Measurements from ENCODE around the gene TENM4.

TENM4 gene

GRCh38 chr11:78820741-78821140, 620.1 kb downstream of the TENM4 start:
- H3K4me3 ChIP-seq (ENCODE audit: low read depth, low read length) = no peak overlapping the region
- ChIA-PET CTCF (interaction anchor here (1.5 to 2.3 kb wide), 2 partner anchors 22 to 174 kb away, joined by 5 to 6 read pairs; no protein-coding TSS in a partner anchor), POLR2A (no interaction called here)
- no peak for TF ChIP-seq IKZF3 (tag by site-specific recombination; IDR thresholded peaks at IDR 0.05)
- TF ChIP-seq ZNF521 (tag by site-specific recombination; IDR thresholded peaks at IDR 0.05) = no peak
- no peak for TF ChIP-seq ZNF768 (tag by site-specific recombination; IDR thresholded peaks at IDR 0.05)
- TF ChIP-seq ZNF473 (tag by site-specific recombination; IDR thresholded peaks at IDR 0.05) = no peak
- no peak for TF ChIP-seq TSHZ1 (tag by site-specific recombination; IDR thresholded peaks at IDR 0.05; ENCODE audit: borderline replicate concordance)
- TF ChIP-seq ZNF747 (tag by site-specific recombination; IDR thresholded peaks at IDR 0.05) = no peak
- TF ChIP-seq KLF8 (tag by site-specific recombination; IDR thresholded peaks at IDR 0.05) = no peak
- no peak for TF ChIP-seq CTCF (tag by site-specific recombination; IDR thresholded peaks at IDR 0.05)
- no peak for TF ChIP-seq SALL2 (tag by site-specific recombination; IDR thresholded peaks at IDR 0.05; ENCODE audit: borderline replicate concordance)
- TF ChIP-seq ZNF366 (tag by site-specific recombination; conservative IDR thresholded peaks at IDR 0.05) = no peak
- no peak for TF ChIP-seq ZNF623 (tag by site-specific recombination; IDR thresholded peaks at IDR 0.05)
- TF ChIP-seq BCL11B (tag by site-specific recombination; IDR thresholded peaks at IDR 0.05; ENCODE audit: low read depth) = no peak
- no peak for TF ChIP-seq TCF7L2 (IDR thresholded peaks at IDR 0.05; ENCODE audit: borderline replicate concordance, low read depth, low read length)
- no peak for TF ChIP-seq OVOL3 (tag by site-specific recombination; IDR thresholded peaks at IDR 0.05)
- TF ChIP-seq HOXA7 (CRISPR knock-in tag; IDR thresholded peaks at IDR 0.05; ENCODE audit: borderline replicate concordance) = no peak
- TF ChIP-seq ZNF658 (tag by site-specific recombination; IDR thresholded peaks at IDR 0.05) = no peak
- TF ChIP-seq ZNF830 (tag by site-specific recombination; IDR thresholded peaks at IDR 0.05; ENCODE audit: low read depth) = no peak
- no peaks in the 10 kb centered on the region for H3K36me3 ChIP-seq (ENCODE audit: control insufficient read depth in 2 of 2, insufficient read depth in 1 of 2, low read length in 2 of 2)
- H3K27ac ChIP-seq (ENCODE audit: extremely low read depth, low read depth, low read length) = no peak overlapping the region
- no peaks in the 10 kb centered on the region for H3K4me1 ChIP-seq (ENCODE audit: control insufficient read depth, insufficient read depth, low read length)
- no peaks in the 10 kb centered on the region for H3K9me3 ChIP-seq (ENCODE audit: control insufficient read depth, insufficient read depth, low read depth, low read length)

- H3K4me1 ChIP-seq (ENCODE audit: control insufficient read depth, insufficient read depth, low read length) = no peaks in the 10 kb centered on the region
- no peak overlapping the region for H3K27ac ChIP-seq (ENCODE audit: extremely low read depth, low read depth, low read length)
- H3K36me3 ChIP-seq (ENCODE audit: control insufficient read depth in 2 of 2, insufficient read depth in 1 of 2, low read length in 2 of 2) = no peaks in the 10 kb centered on the region
- no peaks in the 10 kb centered on the region for H3K9me3 ChIP-seq (ENCODE audit: control insufficient read depth, insufficient read depth, low read depth, low read length)
- POLR2A ChIA-PET = no interaction called here
- H3K4me3 ChIP-seq (ENCODE audit: low read depth, low read length) = no peak overlapping the region
- CTCF ChIA-PET = interaction anchor here (0.6 kb wide), 1 partner anchor 113 kb away, joined by 4 read pairs; no protein-coding TSS in a partner anchor
- TF ChIP-seq ZNF211 (tag by site-specific recombination; IDR thresholded peaks at IDR 0.05; ENCODE audit: low read depth) (no peak), ZNF701 (tag by site-specific recombination; IDR thresholded peaks at IDR 0.05) (no peak), ZNF560 (tag by site-specific recombination; IDR thresholded peaks at IDR 0.05; ENCODE audit: borderline replicate concordance) (no peak), ZNF404 (tag by site-specific recombination; IDR thresholded peaks at IDR 0.05) (no peak), ZNF707 (tag by site-specific recombination; IDR thresholded peaks at IDR 0.05) (no peak), YY2 (tag by site-specific recombination; IDR thresholded peaks at IDR 0.05) (no peak), ZNF555 (tag by site-specific recombination; conservative IDR thresholded peaks at IDR 0.05) (no peak), SP2 (tag by site-specific recombination; IDR thresholded peaks at IDR 0.05) (no peak), ZNF530 (tag by site-specific recombination; IDR thresholded peaks at IDR 0.05; ENCODE audit: low read depth) (no peak), ZNF639 (tag by site-specific recombination; IDR thresholded peaks at IDR 0.05) (no peak), REPIN1 (tag by site-specific recombination; IDR thresholded peaks at IDR 0.05; ENCODE audit: low read depth) (no peak), ZNF426 (tag by site-specific recombination; IDR thresholded peaks at IDR 0.05) (no peak), ZNF292 (tag by site-specific recombination; IDR thresholded peaks at IDR 0.05; ENCODE audit: borderline replicate concordance, low read depth) (no peak), ZNF140 (tag by site-specific recombination; IDR thresholded peaks at IDR 0.05) (no peak), ZNF223 (tag by site-specific recombination; IDR thresholded peaks at IDR 0.05) (no peak), ZNF624 (tag by site-specific recombination; IDR thresholded peaks at IDR 0.05) (no peak)
Measured at GRCh38 chr11:78818201-78818600, 622.6 kb downstream of the TENM4 start.
